Left ventricle myocardium superior (tissue), 1 donor: ENCODE data around the gene CALHM4. TPM values are rescaled to one million over a fixed set of nuclear protein-coding genes. Genes with fewer than 3 reads are reported as not detected.

ENCODE experiments used
- total RNA-seq: library from RNA; stranded (reverse); fragmentation: NEBNext Ultra II Directional; extraction: Animal tissue kit (Norgen Biotek cat#: 25700); gene quantifications from one replicate; pipeline ENCODE4 v1.2.1, GENCODE V29; 2021
- donor health status: DM: no; HTN: yes; CAD: no; lungs with severe emphysema.

CALHM4 gene
- total RNA-seq, 1 donor from 2014 or later, result 0.32 TPM

Other genes with a start within 250 kb of the CALHM4 start
- gene DSE, start 182.8 kb upstream of the CALHM4 start, total RNA-seq, result 12.7 TPM
- 1.2 TPM for gene CALHM6, start 92.4 kb upstream of the CALHM4 start, total RNA-seq
- gene CALHM5, start 42.1 kb upstream of the CALHM4 start, total RNA-seq, result 2.4 TPM
- gene TRAPPC3L, start 8.1 kb upstream of the CALHM4 start, total RNA-seq, result 0.40 TPM
- gene RWDD1, start 17.8 kb downstream of the CALHM4 start, total RNA-seq, result 72.4 TPM
- gene RSPH4A, start 62.7 kb downstream of the CALHM4 start, total RNA-seq, result 0.17 TPM
- 3.8 TPM for gene ZUP1, start 115.0 kb downstream of the CALHM4 start, total RNA-seq
- gene KPNA5, start 127.5 kb downstream of the CALHM4 start, total RNA-seq, result 7.2 TPM
- 3.6 TPM for gene FAM162B, start 212.0 kb downstream of the CALHM4 start, total RNA-seq